T1000 (cell line): Measurements from ENCODE around the gene MSL3.

Experiments used
- DNase-seq: peaks from one replicate; lab custom pipeline; 2025; ENCODE audit warnings: mixed read lengths; lab: John Stamatoyannopoulos, UW

The MSL3 gene

DNA sequence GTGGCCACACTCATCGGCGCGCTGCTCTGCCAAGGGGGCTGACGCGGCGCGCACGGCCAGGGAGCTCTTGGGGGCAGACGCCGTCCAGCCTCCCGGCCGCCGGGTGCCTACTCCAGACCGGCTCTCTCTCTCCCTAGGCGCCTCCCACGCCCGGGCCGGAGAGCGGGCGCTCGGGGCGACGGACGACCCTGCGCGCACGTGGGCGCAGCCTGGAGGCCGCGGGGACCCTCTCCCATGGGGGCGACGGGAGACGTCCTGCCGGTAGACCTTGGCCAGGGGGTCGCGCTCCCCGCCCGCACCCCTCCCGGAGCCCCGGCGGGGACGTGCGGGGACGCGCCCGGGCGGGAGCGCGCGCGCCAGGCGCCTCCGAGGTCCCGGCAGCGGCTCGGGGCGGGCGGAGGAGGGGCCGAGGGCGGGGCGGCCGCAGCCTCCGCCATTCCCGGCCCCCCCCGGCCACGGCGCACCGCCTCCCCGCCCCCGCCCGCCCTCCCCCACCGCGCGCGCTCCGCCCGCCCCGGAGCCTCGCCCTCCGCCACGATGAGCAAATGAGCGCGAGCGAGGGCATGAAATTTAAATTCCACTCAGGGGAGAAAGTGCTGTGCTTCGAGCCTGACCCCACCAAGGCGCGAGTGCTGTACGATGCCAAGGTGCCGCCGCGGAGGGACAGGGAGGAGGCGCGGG is at the start of gene MSL3:
Gene MSL3, plus strand, starts transcription at position 519 of the 681 bp plus-strand sequence. Its CDS starts 27 bp downstream, at position 546.
- peak; percentile 15 for DNase-seq

DNA sequence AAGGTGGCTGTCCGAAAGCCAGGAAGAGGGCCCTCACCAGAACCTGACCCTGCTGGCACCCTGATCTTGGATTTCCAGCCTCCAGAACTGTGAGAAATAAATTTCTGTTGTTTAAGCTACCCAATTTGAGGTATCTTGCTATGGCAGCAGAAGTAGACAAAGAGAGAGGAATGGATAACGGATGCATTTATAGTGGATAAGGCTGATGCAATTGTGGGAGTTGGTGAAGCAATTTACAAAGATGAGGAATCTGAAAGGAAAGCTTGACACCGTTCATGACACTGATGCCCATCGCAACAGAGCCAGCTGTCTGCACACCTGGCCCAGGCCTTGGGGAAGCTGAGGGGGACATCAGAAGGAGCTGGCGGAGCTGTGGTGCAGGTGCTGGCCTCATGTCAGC is 35.7 kb upstream of the MSL3 start:
- DNase-seq = no peak

GRCh38 chrX:11724122-11725017 is 33.7 kb upstream of the MSL3 start:
- DNase-seq = no peak

DNA sequence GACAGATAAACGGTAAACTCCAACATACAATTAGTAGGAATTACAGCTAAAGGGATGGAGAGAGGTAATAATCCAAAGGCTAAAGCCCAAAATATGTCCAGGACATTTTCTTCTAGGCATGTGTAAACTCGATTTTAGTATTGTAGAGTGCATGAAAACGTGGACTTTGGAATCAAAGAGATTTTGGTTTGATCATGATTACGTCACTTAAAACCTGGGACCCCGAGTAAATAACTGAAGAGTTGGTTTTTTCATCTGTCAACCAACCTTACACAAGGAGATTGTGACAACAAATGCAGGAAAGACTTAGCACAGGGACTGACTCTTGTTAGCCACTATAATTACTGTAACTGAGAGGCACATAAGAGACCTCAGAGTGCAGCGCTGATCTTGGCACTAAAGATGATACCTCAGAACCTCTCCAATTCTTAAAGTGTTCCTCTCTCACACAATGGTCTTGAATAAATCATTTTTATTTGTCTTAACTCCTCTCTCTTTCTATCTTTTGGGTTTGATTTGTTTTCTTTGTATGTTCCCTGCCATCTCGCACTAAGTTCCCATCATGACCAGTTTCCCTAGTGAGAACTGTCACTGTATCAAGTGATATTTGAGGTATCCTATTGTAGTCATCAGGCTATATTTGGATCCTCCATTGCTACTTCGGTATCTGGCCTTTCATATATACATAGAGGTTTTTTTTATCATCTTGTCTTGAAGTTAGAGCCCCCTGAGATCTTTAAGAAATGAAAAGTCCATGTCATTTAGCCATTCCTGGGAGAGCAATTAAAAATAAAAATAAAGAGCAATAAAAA is 32.2 kb upstream of the MSL3 start:
- DNase-seq = no peak

- DNase-seq = no peak
Observed at GRCh38 chrX:11728556-11728955, 29.5 kb upstream of the MSL3 start.

DNA sequence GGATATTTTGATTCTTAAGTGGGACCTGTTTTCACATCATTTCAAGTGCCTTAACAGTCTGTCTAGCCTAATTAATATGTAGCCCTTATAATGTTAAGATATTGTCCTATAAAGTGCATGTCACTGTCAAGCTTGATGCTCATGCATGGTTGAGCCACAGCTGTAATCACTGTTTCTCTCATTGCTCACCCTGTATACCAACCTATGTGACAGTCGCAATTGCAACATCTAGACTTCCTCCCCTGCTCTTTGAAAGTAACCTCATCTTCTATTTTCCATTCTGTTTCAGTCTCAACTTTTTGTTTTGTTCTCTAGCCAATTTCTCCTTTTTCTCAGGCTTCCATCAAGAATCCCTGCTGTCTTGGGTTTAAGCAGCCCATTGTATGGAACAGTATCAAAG is 24.4 kb upstream of the MSL3 start:
- no peak for DNase-seq

GRCh38 chrX:11739776-11740175 is 18.3 kb upstream of the MSL3 start:
- no peak for DNase-seq

GRCh38 chrX:11740794-11741193 is 17.2 kb upstream of the MSL3 start:
- DNase-seq = no peak

GRCh38 chrX:11741574-11741973 is 16.5 kb upstream of the MSL3 start:
- DNase-seq = no peak

- no peak for DNase-seq
Observed at GRCh38 chrX:11745881-11746280, 12.2 kb upstream of the MSL3 start.

DNA sequence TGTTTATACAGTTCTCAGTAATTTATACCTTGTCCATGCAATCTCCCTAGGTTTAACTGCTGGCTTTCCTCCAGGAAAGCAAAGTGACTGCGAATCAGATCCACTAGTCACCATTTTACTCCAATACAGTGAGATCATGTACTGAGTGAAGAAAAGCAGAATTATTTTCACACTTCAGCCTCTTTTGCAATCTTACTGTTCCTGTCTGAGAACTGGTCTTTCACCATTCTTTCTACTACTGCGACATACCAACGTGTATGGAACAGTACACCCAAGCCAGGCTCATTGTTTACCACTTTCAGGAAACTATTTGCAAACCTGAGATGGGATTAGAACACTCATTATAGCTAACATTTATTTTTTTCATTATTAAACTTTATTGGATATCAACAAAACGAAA is 8.0 kb upstream of the MSL3 start:
- no peak for DNase-seq

DNA sequence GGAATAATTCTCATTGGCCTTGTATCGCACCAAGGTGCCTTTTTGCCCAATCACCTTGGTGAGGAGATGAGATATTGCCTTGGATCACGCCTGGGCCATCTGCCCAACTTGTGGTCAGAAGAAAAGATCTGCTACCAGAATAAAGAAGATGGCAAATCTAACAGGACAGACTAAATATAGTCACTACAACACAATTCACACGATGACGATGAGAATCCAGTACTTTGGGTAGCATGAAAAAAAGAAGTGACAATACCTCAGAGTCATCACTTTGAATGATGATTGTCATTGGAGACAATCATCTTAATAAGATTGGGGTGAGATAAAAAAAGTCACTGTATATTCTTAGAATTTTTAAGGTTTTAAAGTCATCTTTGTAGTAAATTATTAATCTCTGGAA is 7.3 kb upstream of the MSL3 start:
- DNase-seq = no peak

- DNase-seq = no peak
Observed at GRCh38 chrX:11751261-11751660, 6.8 kb upstream of the MSL3 start.

GRCh38 chrX:11753668-11754067 is 4.4 kb upstream of the MSL3 start:
- DNase-seq = no peak

- DNase-seq = no peak
Observed at GRCh38 chrX:11754958-11755645, 2.9 kb upstream of the MSL3 start.

- DNase-seq = no peak
Observed at GRCh38 chrX:11755724-11756123, 2.3 kb upstream of the MSL3 start.

GRCh38 chrX:11756354-11757318 is 1.4 kb upstream of the MSL3 start:
- DNase-seq = peak; percentile 7

- DNase-seq = no peak
Observed at GRCh38 chrX:11757397-11757718, 679 bp upstream of the MSL3 start.

- DNase-seq = peak; percentile 62
Observed at GRCh38 chrX:11758400-11759171, 549 bp downstream of the MSL3 start.

DNA sequence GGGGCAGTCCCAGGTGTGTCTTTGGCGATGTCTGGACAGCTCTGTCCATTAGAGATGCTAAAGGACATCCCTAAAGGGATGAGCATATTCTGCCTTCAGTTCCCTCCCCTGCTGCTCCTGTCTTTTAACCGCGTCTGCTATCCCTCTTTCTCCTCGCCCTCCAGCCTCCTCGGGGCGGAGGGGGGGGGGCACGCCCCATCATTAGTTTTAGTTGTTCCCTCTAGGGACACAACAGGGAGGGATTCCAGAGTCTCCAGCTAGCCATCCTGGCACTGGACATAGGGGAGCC is 1.1 kb downstream of the MSL3 start:
- DNase-seq = no peak
